ENCODE data around the gene NAV2.

NAV2 gene

GRCh38 chr11:19715373-19715772, 2.7 kb downstream of the NAV2 start:
- in situ Hi-C loops (cut with MboI; ENCODE audit: low sequenced_read_pairs, unreplicated experiment), result no loop called here
- TF ChIP-seq CTCF (IDR thresholded peaks at IDR 0.05; ENCODE audit: borderline replicate concordance, control extremely low read depth, extremely low read depth, insufficient read depth, missing control alignments), result no peak
- DNase-seq (ENCODE audit: low spot score), result no peak

GRCh38 chr11:19718051-19718450, 5.4 kb downstream of the NAV2 start:
- in situ Hi-C loops (cut with MboI; ENCODE audit: low sequenced_read_pairs, unreplicated experiment), result no loop called here
- no peak for TF ChIP-seq CTCF (IDR thresholded peaks at IDR 0.05; ENCODE audit: borderline replicate concordance, control extremely low read depth, extremely low read depth, insufficient read depth, missing control alignments)
- DNase-seq (ENCODE audit: low spot score), result no peak

- no peak for DNase-seq (ENCODE audit: low spot score)
- in situ Hi-C loops (cut with MboI; ENCODE audit: low sequenced_read_pairs, unreplicated experiment), result no loop called here
- no peak for TF ChIP-seq CTCF (IDR thresholded peaks at IDR 0.05; ENCODE audit: borderline replicate concordance, control extremely low read depth, extremely low read depth, insufficient read depth, missing control alignments)
Observed at GRCh38 chr11:19718951-19719350, 6.3 kb downstream of the NAV2 start.

- in situ Hi-C loops (cut with MboI; ENCODE audit: low sequenced_read_pairs, unreplicated experiment), result no loop called here
- no peak for TF ChIP-seq CTCF (IDR thresholded peaks at IDR 0.05; ENCODE audit: borderline replicate concordance, control extremely low read depth, extremely low read depth, insufficient read depth, missing control alignments)
- DNase-seq (ENCODE audit: low spot score), result no peak
Observed at GRCh38 chr11:19719960-19720359, 7.3 kb downstream of the NAV2 start.

GRCh38 chr11:19721176-19721575, 8.5 kb downstream of the NAV2 start:
- in situ Hi-C loops (cut with MboI; ENCODE audit: low sequenced_read_pairs, unreplicated experiment), result no loop called here
- TF ChIP-seq CTCF (IDR thresholded peaks at IDR 0.05; ENCODE audit: borderline replicate concordance, control extremely low read depth, extremely low read depth, insufficient read depth, missing control alignments), result no peak
- no peak for DNase-seq (ENCODE audit: low spot score)

GRCh38 chr11:19722702-19723101, 10.1 kb downstream of the NAV2 start:
- in situ Hi-C loops (cut with MboI; ENCODE audit: low sequenced_read_pairs, unreplicated experiment), result no loop called here
- TF ChIP-seq CTCF (IDR thresholded peaks at IDR 0.05; ENCODE audit: borderline replicate concordance, control extremely low read depth, extremely low read depth, insufficient read depth, missing control alignments), result no peak
- DNase-seq (ENCODE audit: low spot score), result no peak
